WERI-Rb-1 (cell line): Measurements from ENCODE around the gene NCKIPSD.

Experiments used
- DNase-seq: peaks from one replicate; pipeline ENCODE4 v3.0.0-alpha.2; 2020
- H3K27ac ChIP-seq: fragments of 250-450 bp; sonication (Bioruptor Pico); 2 replicates; pipeline ENCODE4 v1.5.1; 2020; ENCODE audit warnings: mild to moderate bottlenecking, moderate library complexity
- H3K27me3 ChIP-seq: fragments of 250-450 bp; sonication (Bioruptor Pico); 2 replicates; pipeline ENCODE4 v1.5.1; 2021; ENCODE audit warnings: mild to moderate bottlenecking, low read depth, moderate library complexity; ENCODE audit not compliant: insufficient read depth, severe bottlenecking
- H3K36me3 ChIP-seq: fragments of 250-450 bp; sonication (Bioruptor Pico); 2 replicates; pipeline ENCODE4 v1.5.1; 2020; ENCODE audit warnings: mild to moderate bottlenecking, moderate library complexity
- H3K4me3 ChIP-seq: 2 replicates; pipeline ENCODE4 v1.5.1; 2011; ENCODE audit warnings: low read depth, mild to moderate bottlenecking, control low read depth, low read length
- H3K9me3 ChIP-seq: fragments of 250-450 bp; sonication (Bioruptor Pico); 2 replicates; pipeline ENCODE4 v1.5.1; 2021; ENCODE audit warnings: mild to moderate bottlenecking, moderate library complexity; ENCODE audit not compliant: severe bottlenecking
- CTCF ChIP-seq: IDR thresholded peaks from 2 replicates; pipeline ENCODE4 v1.5.1; 2011; ENCODE audit warnings: low read depth, mild to moderate bottlenecking, control low read depth, inconsistent platforms, low read length

The NCKIPSD gene

GRCh38 chr3:48678056-48678455, 7.7 kb downstream of the NCKIPSD start:
- Histone ChIP-seq H3K27me3 (no peaks in the 10 kb centered on the region), H3K36me3 (peaks cover 81% of the 10 kb centered on the region), H3K27ac (no peak overlapping the region), H3K9me3 (no peaks in the 10 kb centered on the region), H3K4me3 (no peak overlapping the region)
- no peak for TF ChIP-seq CTCF
- no peak for DNase-seq

GRCh38 chr3:48674505-48674904, 11.2 kb downstream of the NCKIPSD start:
- no peak overlapping the region for H3K4me3 ChIP-seq
- H3K36me3 ChIP-seq, result peaks cover 66% of the 10 kb centered on the region
- no peak for TF ChIP-seq CTCF
- DNase-seq, result no peak
- H3K27me3 ChIP-seq, result no peaks in the 10 kb centered on the region
- H3K9me3 ChIP-seq, result no peaks in the 10 kb centered on the region
- no peak overlapping the region for H3K27ac ChIP-seq

GRCh38 chr3:48672522-48672921, 13.2 kb downstream of the NCKIPSD start:
- DNase-seq, result no peak
- H3K27ac ChIP-seq, result no peak overlapping the region
- no peaks in the 10 kb centered on the region for H3K9me3 ChIP-seq
- H3K27me3 ChIP-seq, result no peaks in the 10 kb centered on the region
- H3K4me3 ChIP-seq, result no peak overlapping the region
- H3K36me3 ChIP-seq, result peaks cover 54% of the 10 kb centered on the region
- TF ChIP-seq CTCF, result no peak

GRCh38 chr3:48664929-48665328, 20.8 kb downstream of the NCKIPSD start:
- no peak for DNase-seq
- Histone ChIP-seq H3K9me3 (peaks cover 20% of the 10 kb centered on the region), H3K27ac (no peak overlapping the region; the same call in 1 of the 2 replicates), H3K36me3 (peaks cover 48% of the 10 kb centered on the region), H3K4me3 (no peak overlapping the region), H3K27me3 (no peaks in the 10 kb centered on the region)
- no peak for TF ChIP-seq CTCF

- Histone ChIP-seq H3K27me3 (no peaks in the 10 kb centered on the region), H3K4me3 (no peak overlapping the region), H3K27ac (peak overlapping the region; percentile 97), H3K9me3 (peaks cover 20% of the 10 kb centered on the region), H3K36me3 (peaks cover 51% of the 10 kb centered on the region)
- DNase-seq, result no peak
- TF ChIP-seq CTCF, result no peak
Observed at GRCh38 chr3:48664313-48664644, 21.4 kb downstream of the NCKIPSD start.

GRCh38 chr3:48663489-48664312, 22.0 kb downstream of the NCKIPSD start:
- Histone ChIP-seq H3K36me3 (peaks cover 55% of the 10 kb centered on the region), H3K27ac (peak overlapping the region; percentile 97), H3K9me3 (peaks cover 20% of the 10 kb centered on the region), H3K4me3 (peak overlapping the region; percentile 82), H3K27me3 (no peaks in the 10 kb centered on the region)
- peak; percentile 99 for DNase-seq
- TF ChIP-seq CTCF, result peak; percentile 89
